ENCODE results near the gene ATF1. TPM values are rescaled to one million over a fixed set of nuclear protein-coding genes. Genes with fewer than 3 reads are reported as not detected.
"Not testable (repeated sequence)": the region's sequence is repeated elsewhere in the genome, so short reads cannot be mapped to it uniquely, and the experiment has no call there.

ATF1 gene
- total RNA-seq, 1 donor: 29.0 TPM

DNA sequence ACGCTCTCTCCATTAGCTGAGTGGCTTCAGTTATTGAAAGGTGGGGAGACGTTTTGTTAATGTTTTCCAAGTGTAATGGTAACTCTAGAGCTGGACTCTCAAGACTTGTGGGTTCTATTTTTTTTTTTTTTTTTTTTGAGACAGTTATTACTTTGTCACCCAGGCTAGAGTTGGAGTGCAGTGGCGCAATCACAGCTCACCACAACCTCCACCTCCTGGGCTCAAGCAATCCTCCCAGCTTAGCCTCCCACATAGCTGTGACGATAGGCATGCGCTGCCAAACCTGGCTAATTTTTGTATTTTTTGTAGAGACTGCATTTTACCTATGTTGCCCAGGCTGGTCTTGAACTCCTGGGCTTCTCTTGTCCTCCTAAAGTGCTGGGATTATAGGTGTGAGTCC lies 26.2 kb downstream of the ATF1 start:
- Histone ChIP-seq H4K20me1 (ENCODE audit: insufficient read depth, low read length) (peaks cover 3% of the 10 kb centered on the region), H3K4me2 (ENCODE audit: insufficient read depth, low read length) (no peak overlapping the region), H3K4me1 (ENCODE audit: insufficient read depth, low read length) (peaks cover 26% of the 10 kb centered on the region), H3K79me2 (ENCODE audit: insufficient read depth, low read length) (peaks cover 34% of the 10 kb centered on the region), H3K36me3 (ENCODE audit: insufficient read depth, low read length) (no peaks in the 10 kb centered on the region), H2AFZ (ENCODE audit: low read length) (no peak overlapping the region), H3K27me3 (ENCODE audit: insufficient read depth, low read length) (no peaks in the 10 kb centered on the region), H3K27ac (ENCODE audit: low read depth, low read length) (no peak overlapping the region), H3K4me3 (ENCODE audit: insufficient read depth, low read length) (no peak overlapping the region), H3K9me3 (ENCODE audit: low read depth, low read length) (no peaks in the 10 kb centered on the region)
- DNase-seq (ENCODE audit: insufficient read length, low spot score, missing footprints): no peak
- TF ChIP-seq, protein P1, sequence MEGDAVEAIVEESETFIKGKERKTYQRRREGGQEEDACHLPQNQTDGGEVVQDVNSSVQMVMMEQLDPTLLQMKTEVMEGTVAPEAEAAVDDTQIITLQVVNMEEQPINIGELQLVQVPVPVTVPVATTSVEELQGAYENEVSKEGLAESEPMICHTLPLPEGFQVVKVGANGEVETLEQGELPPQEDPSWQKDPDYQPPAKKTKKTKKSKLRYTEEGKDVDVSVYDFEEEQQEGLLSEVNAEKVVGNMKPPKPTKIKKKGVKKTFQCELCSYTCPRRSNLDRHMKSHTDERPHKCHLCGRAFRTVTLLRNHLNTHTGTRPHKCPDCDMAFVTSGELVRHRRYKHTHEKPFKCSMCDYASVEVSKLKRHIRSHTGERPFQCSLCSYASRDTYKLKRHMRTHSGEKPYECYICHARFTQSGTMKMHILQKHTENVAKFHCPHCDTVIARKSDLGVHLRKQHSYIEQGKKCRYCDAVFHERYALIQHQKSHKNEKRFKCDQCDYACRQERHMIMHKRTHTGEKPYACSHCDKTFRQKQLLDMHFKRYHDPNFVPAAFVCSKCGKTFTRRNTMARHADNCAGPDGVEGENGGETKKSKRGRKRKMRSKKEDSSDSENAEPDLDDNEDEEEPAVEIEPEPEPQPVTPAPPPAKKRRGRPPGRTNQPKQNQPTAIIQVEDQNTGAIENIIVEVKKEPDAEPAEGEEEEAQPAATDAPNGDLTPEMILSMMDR (IDR thresholded peaks at IDR 0.05; ENCODE audit: extremely low read depth, low read depth, low read length): no peak

DNA sequence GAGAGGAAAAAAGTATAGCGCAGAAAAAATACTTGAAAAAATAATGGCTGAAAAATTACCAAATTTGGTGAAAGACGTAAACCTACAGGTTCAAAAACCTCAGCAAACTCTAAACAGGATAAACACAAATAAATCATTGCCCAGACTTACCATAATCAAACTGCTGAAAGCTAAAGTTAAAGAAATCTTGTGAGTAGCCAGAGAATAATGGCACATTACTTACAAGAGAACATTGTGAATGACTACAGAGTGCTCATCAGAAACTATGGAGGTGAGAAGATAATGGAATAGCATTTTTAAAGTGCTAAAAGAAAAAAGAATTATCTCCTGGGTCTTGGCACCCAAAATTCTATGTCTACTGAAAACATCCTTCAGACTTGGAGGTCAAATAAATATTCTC lies 36.0 kb downstream of the ATF1 start:
- peaks cover 37% of the 10 kb centered on the region for H3K36me3 ChIP-seq (ENCODE audit: insufficient read depth, low read length)

DNA sequence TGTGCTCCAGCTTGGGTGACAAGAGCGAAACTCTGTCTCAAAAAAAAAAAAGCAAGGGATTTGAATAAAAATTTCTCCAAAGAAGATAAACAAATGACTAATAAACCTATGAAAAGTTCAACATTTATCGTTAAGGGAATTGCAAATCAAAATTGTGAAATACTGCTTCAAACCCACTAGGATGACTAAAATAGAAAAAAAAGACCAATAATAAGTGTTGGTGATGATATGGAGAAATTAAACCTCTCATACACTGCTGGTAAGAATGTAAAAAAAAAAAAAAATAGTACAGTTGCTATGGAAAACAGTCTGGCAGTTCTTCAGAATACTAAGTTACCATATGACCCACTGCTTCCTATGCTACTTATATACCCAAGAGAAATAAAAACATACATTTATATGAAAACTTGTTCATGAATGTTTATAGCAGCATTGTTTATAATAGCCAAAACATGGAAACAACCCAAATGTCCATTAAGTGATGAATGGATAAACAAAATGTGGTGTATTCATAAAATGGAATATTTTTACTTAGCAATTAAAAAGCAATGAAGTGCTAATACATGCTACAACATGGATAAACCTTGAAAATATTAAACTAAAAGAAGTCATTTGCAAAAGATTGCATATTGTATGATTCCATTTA lies 39.5 kb downstream of the ATF1 start:
- Histone ChIP-seq H3K4me3 (ENCODE audit: insufficient read depth, low read length) (no peak overlapping the region), H3K27me3 (ENCODE audit: insufficient read depth, low read length) (no peaks in the 10 kb centered on the region), H3K9me3 (ENCODE audit: low read depth, low read length) (no peaks in the 10 kb centered on the region), H3K4me1 (ENCODE audit: insufficient read depth, low read length) (no peaks in the 10 kb centered on the region), H3K4me2 (ENCODE audit: insufficient read depth, low read length) (no peak overlapping the region), H2AFZ (ENCODE audit: low read length) (no peak overlapping the region), H4K20me1 (ENCODE audit: insufficient read depth, low read length) (no peaks in the 10 kb centered on the region), H3K79me2 (ENCODE audit: insufficient read depth, low read length) (peaks cover 2% of the 10 kb centered on the region), H3K36me3 (ENCODE audit: insufficient read depth, low read length) (peaks cover 24% of the 10 kb centered on the region), H3K27ac (ENCODE audit: low read depth, low read length) (no peak overlapping the region)
- TF ChIP-seq, protein P1 (IDR thresholded peaks at IDR 0.05; ENCODE audit: extremely low read depth, low read depth, low read length): no peak
- peak; percentile 14 for DNase-seq (ENCODE audit: insufficient read length, low spot score, missing footprints)

More for the DNA sequence above, 36.0 kb downstream of the ATF1 start:
- H4K20me1 ChIP-seq (ENCODE audit: insufficient read depth, low read length): no peaks in the 10 kb centered on the region
- no peaks in the 10 kb centered on the region for H3K27me3 ChIP-seq (ENCODE audit: insufficient read depth, low read length)
- TF ChIP-seq, protein P1 (IDR thresholded peaks at IDR 0.05; ENCODE audit: extremely low read depth, low read depth, low read length): no peak
- H3K4me2 ChIP-seq (ENCODE audit: insufficient read depth, low read length): no peak overlapping the region
- H3K79me2 ChIP-seq (ENCODE audit: insufficient read depth, low read length): no peaks in the 10 kb centered on the region
- no peaks in the 10 kb centered on the region for H3K4me1 ChIP-seq (ENCODE audit: insufficient read depth, low read length)
- no peak overlapping the region for H3K4me3 ChIP-seq (ENCODE audit: insufficient read depth, low read length)
- H2AFZ ChIP-seq (ENCODE audit: low read length): no peak overlapping the region
- no peaks in the 10 kb centered on the region for H3K9me3 ChIP-seq (ENCODE audit: low read depth, low read length)
- DNase-seq (ENCODE audit: insufficient read length, low spot score, missing footprints): peak; percentile 69
- H3K27ac ChIP-seq (ENCODE audit: low read depth, low read length): no peak overlapping the region

DNA sequence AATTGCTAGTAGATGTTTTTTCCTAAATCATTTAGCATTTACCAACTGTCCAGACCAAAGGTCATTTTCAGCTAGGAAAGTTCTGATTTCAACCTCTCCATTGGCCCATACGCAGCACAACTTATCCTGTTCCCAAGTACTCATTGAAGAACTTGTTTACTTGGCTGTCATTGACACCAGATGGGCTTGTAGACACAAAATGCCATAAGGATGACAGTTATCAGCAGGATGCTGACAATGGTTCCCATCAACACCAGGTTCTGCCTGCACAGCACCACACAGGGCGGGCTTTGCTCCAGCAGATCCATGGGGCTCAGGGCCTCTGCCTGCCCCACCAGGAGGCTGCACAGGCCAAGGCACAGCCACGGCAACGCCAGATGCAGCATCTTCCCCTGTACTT lies 42.3 kb downstream of the ATF1 start:
- Histone ChIP-seq H2AFZ (ENCODE audit: low read length) (no peak overlapping the region), H3K27me3 (ENCODE audit: insufficient read depth, low read length) (no peaks in the 10 kb centered on the region), H3K9me3 (ENCODE audit: low read depth, low read length) (no peaks in the 10 kb centered on the region), H3K27ac (ENCODE audit: low read depth, low read length) (no peak overlapping the region), H3K79me2 (ENCODE audit: insufficient read depth, low read length) (peaks cover 2% of the 10 kb centered on the region), H3K4me3 (ENCODE audit: insufficient read depth, low read length) (no peak overlapping the region), H3K36me3 (ENCODE audit: insufficient read depth, low read length) (peaks cover 11% of the 10 kb centered on the region), H3K4me1 (ENCODE audit: insufficient read depth, low read length) (no peaks in the 10 kb centered on the region), H3K4me2 (ENCODE audit: insufficient read depth, low read length) (no peak overlapping the region), H4K20me1 (ENCODE audit: insufficient read depth, low read length) (no peaks in the 10 kb centered on the region)
- peak; percentile 36 for DNase-seq (ENCODE audit: insufficient read length, low spot score, missing footprints)
- TF ChIP-seq, protein P1 (IDR thresholded peaks at IDR 0.05; ENCODE audit: extremely low read depth, low read depth, low read length): no peak

DNA sequence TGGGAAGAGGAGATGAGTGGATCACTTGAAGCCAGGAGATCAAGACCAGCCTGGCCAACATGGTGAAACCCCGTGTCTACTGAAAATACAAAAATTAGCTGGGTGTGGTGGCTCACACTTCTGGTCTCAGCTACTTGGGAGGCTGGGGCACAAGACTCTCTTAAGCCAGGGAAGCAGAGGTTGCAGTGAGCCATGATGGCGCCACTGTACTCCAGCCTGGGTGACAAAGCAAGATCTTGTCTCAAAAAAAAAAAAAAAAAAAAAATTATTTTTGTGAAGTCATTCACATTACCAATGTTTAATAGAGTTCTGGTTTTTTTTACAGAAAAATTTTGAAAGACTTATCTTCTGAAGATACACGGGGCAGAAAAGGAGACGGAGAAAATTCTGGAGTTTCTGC lies 45.2 kb downstream of the ATF1 start:
- not testable (repeated sequence) for H3K79me2 ChIP-seq (ENCODE audit: insufficient read depth, low read length); H3K4me3 ChIP-seq (ENCODE audit: insufficient read depth, low read length); H3K27me3 ChIP-seq (ENCODE audit: insufficient read depth, low read length); H3K4me1 ChIP-seq (ENCODE audit: insufficient read depth, low read length); H4K20me1 ChIP-seq (ENCODE audit: insufficient read depth, low read length); H3K9me3 ChIP-seq (ENCODE audit: low read depth, low read length); H3K4me2 ChIP-seq (ENCODE audit: insufficient read depth, low read length); H2AFZ ChIP-seq (ENCODE audit: low read length); H3K27ac ChIP-seq (ENCODE audit: low read depth, low read length); DNase-seq (ENCODE audit: insufficient read length, low spot score, missing footprints)
- peaks cover 16% of the 10 kb centered on the region for H3K36me3 ChIP-seq (ENCODE audit: insufficient read depth, low read length)

DNA sequence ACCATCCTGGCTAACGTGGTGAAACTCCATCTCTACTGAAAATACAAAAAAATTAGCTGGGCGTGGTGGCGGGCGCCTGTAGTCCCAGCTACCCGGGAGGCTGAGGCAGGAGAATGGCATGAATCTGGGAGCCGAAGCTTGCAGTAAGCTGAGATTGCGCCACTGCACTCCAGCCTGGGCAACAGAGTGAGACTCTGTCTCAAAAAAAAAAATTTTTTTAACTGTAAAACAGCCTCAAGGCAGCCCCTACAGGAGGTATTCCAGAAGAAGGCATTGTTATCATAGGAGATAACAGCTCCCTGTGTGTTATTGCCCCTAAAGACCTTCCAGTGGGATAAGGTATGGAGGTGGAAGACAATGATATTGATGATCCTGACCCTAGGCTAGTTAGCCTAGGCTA lies 51.0 kb downstream of the ATF1 start:
- not testable (repeated sequence) for H2AFZ ChIP-seq (ENCODE audit: low read length); H3K4me3 ChIP-seq (ENCODE audit: insufficient read depth, low read length); H3K9me3 ChIP-seq (ENCODE audit: low read depth, low read length); H4K20me1 ChIP-seq (ENCODE audit: insufficient read depth, low read length); H3K4me1 ChIP-seq (ENCODE audit: insufficient read depth, low read length); H3K4me2 ChIP-seq (ENCODE audit: insufficient read depth, low read length); H3K27me3 ChIP-seq (ENCODE audit: insufficient read depth, low read length); H3K27ac ChIP-seq (ENCODE audit: low read depth, low read length); H3K79me2 ChIP-seq (ENCODE audit: insufficient read depth, low read length); DNase-seq (ENCODE audit: insufficient read length, low spot score, missing footprints)
- peaks cover 64% of the 10 kb centered on the region for H3K36me3 ChIP-seq (ENCODE audit: insufficient read depth, low read length)
